NCI-H2029 (cell line): ENCODE results near the gene ATP8B3.

ENCODE experiments used
- DNase-seq: peaks from one replicate; lab custom pipeline; 2025; lab: John Stamatoyannopoulos, UW

ATP8B3 gene

GRCh38 chr19:1811942-1812425, at the start of gene ATP8B3:
Gene ATP8B3, minus strand, starts transcription at chr19:1812276. Its CDS starts 540 bp downstream, at chr19:1811736.
- no peak for DNase-seq

GRCh38 chr19:1861599-1862031, 49.5 kb upstream of the ATP8B3 start:
- DNase-seq: no peak

- no peak for DNase-seq
Observed at GRCh38 chr19:1860821-1861598, 48.9 kb upstream of the ATP8B3 start.

DNA sequence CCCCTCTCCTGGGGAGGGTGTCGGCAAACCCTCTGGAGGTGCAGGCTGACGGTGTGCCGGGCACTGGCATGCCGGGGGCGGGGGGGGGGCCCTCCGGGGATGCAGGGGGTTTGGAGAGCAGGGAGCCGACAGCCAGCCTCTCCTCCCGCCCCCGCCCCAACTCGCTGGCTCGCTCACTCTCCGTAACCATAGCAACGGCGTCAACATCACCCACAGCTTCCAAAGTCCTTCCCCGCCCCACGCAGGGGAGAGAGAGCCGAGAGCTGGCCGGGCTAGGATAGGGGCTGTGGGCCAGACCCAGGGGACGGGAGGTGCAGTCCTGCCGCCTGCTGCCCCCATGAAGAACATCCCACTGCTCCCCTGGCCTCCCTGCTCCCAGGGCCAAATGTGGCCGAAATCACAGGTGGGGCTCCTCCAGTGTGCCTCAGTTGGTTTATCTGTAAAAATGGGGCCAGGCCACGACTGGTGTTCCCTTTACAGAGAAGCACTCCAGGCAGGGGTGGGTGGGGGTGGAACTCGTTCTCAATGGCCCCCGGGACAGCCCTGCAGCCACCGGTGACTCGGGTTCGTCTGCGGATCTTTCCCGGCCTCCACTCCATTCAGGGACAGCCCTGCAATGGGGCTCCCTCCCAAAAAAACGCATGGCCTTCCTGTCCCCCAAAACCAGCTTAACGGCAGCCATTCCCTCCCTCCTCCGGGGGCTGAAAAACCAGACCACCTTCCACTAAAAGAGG, 48.1 kb upstream of the ATP8B3 start:
- peak; percentile 28 for DNase-seq

- DNase-seq: no peak
Observed at GRCh38 chr19:1859331-1859781, 47.3 kb upstream of the ATP8B3 start.

DNA sequence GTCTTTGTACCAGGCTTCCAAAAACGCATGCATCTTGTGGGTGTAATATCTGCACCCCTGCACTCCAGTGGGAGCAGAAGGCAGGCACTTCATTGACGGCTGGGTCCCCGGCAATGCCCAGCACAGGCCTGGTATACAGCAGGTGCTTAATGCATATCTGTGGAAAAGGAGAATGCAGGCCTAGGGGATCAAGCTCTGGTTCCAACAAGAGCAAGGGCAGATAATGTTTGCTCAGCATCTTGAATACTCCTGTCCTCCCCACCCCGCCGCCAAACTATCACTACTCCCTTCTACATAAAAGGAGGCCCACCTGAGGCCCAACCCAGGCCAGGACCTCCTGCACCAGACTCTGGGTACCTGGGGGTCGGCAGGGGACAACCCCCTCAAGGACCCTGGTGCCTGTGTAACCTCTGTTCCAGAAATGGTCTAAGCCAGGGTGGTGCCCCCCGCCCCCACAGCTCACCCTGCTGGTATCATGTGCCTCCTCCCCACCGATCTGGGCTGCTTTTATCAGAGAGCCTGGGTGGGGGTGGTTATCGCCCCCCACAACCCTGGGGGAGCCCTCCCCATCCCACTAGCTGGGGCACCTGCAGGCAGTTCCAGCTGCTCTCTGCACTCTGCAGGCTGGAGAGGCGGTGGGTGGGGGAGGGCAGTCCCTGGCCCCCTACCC, 46.5 kb upstream of the ATP8B3 start:
- DNase-seq: no peak

GRCh38 chr19:1857648-1858326, 45.7 kb upstream of the ATP8B3 start:
- DNase-seq: no peak

DNA sequence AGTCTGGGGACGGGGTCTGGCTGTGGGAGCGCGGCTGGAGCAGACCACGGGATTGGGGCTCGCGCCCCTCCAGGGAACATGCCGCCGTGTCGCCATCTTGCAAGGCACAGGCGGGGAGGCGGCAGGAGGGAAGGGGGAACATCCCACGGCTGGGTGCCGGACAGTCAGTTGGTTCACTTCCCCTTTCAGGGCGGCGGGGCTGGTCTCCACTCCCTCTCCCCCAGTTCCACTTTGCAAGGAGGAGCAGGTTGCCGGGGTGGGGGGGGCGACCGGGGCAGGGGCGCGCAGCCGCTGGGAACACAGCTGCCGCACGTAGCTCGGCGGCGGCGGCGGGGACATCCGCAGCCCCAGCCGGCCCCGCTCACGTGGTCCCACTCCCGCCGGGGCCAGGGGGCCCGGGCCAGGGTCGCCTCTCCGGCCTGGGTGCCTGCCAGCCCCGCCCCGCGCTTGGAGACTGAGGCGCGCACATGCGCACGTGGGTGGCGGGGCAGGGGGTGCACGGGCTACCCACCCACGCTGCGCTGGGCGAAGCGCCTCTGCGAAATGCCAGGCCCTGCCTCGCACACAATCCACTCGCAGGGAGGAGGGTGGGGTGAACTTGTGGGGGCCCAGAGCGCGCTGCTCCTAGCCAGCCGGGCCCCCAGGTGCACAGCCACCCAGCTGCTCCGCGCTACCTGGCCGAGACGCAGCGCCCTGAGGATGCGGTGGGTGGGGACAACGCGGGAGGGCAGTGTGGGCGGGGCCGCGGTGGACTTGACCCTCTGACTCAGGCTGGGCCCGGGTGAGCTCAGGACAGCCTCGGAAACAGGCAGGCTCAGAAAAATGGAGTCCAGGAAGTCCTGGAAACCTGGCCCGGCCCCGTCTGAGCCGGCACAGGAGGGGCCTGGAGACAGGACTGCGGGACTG, 44.9 kb upstream of the ATP8B3 start:
- DNase-seq: no peak

- DNase-seq: no peak
Observed at GRCh38 chr19:1856345-1856697, 44.2 kb upstream of the ATP8B3 start.

- DNase-seq: no peak
Observed at GRCh38 chr19:1855828-1856255, 43.8 kb upstream of the ATP8B3 start.

DNA sequence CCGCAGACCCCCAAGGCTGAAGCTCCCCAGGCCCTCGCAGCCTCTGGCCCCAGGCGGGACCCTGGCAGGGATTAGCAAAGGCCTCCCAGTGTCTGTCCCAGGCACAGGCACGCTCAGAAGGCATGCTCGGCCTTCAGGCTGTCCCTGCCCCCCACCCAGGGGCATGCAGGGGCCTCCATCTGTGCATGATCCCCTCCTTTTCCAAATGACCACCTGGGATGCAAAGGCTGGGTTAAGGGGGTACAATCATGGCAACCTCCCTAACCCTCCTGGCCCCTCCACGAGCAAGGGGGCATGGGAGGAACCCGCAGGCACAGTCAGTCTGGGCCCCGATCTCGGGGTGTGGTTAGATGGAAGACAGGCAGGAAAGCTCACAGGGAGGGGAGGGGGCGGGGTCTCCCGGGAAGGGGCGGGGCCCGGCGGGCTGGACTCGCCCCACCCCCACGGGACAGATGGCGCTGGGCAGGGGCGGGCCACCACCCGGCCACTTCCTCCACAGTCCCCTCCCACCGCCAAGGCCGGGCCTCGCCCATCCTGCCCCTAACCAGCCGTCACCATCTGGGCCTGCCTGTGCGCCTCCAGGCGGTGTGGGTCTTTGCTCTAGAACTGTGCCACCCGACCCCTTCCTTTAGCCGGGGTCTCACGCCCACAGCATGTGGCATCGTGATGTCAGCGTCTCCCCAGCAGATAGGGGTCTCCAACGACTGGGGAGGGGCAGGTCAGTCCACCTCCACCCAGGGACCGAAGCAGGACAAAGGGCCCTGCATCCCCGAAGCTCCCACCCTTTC, 43.2 kb upstream of the ATP8B3 start:
- DNase-seq: peak; percentile 50

GRCh38 chr19:1854542-1855039, 42.5 kb upstream of the ATP8B3 start:
- no peak for DNase-seq

DNA sequence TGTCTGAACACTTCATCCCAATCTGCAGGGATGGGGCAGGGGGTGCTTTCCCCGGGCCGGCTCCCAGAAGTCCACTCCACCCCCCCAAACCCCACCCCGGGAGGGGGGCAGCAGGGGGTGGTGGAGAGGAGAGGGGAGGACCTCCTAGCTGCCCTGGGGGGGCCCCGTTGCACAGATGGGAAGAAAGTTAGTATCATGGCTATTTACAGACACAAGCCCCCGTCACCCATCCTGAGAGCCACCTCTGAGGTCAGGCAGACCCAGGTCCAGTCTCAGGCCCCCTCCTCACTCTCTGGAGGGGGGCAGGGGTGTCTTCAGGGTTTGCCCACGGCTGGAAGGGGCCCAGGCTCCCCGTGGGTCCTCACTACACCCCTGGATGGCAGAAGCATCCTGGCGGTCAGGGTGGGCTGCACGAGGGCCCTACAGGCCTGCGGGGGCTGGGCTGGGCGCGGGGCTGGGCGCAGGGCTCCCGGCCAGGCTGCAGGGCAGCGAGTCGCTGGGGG, 42.0 kb upstream of the ATP8B3 start:
- no peak for DNase-seq

GRCh38 chr19:1853295-1854038, 41.4 kb upstream of the ATP8B3 start:
- peak; percentile 74 for DNase-seq

GRCh38 chr19:1852581-1853128, 40.6 kb upstream of the ATP8B3 start:
- DNase-seq: no peak

GRCh38 chr19:1851654-1852580, 39.8 kb upstream of the ATP8B3 start:
- DNase-seq: no peak

DNA sequence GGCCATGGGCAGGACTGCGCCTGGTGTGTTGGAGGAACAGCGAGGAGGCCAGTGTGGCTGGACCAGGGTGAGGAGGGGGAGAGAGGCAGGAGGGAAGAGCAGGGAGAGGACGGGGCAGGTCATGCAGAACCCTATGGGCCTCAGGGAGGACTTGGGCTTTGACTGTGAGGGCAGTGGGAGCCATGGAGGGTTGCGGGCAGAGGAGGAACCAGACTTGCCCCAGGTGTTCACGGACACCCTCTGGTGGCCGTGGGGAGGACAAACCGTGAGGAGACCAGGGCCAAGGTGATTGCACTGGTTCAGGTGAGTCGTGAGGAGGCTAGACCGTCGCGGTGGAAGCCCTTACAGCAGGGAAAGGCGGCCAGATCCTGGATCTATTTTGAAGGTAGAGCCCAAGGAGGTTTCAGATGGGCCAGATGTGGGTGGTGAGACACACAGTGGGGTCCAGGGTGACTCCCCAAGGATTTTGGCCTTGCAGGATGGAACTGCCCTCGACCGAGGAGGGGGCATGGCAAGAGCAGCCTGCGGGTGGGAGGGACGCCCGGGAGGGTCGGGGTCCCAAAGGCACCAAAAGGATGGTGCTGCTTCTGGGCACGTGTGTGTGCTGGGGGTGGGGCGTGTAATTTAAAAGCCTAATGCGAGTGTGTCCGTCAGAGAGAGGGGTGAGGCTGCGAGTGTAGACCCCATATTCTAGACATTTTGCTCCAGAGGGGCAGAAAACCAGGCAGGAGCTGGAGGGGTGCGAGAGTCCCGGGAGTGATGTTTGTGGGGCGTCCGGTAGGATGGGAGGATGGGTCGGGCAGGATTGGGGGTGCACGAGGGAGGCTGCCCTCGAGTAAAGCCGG, 39.0 kb upstream of the ATP8B3 start:
- DNase-seq: no peak
